Activated naive CD8-positive, alpha-beta T cell treated with anti-CD3 and anti-CD28 coated beads, Interleukin-2, amount 10 ng/mL, durations not matched to agents 7 days and 5 days (primary cell): ENCODE measurements around the gene TLE1. TPM values are rescaled to one million over a fixed set of nuclear protein-coding genes. Genes with fewer than 3 reads are reported as not detected.

Experiments used
- ATAC-seq: fragments of 150-1000 bp; cut with Tn5 transposase; one replicate; pipeline ENCODE4 v1.10.0; 2021; ENCODE audit warnings: low read depth, moderate library complexity
- POLR2A ChIA-PET: fragments of 350-600 bp; sonication (Branson Sonifier 250); formaldehyde crosslinking; loops from one replicate; lab custom pipeline; 2021; ENCODE audit warnings: antibody characterized with exemption; lab: Charles Lee
- DNase-seq: peaks from one replicate; pipeline ENCODE4 v3.0.0; 2021
- H3K27ac Mint-ChIP-seq: one replicate; pipeline ENCODE4 v1.8.0; 2022; ENCODE audit warnings: mild to moderate bottlenecking, mixed read lengths
- H3K27me3 Mint-ChIP-seq: one replicate; pipeline ENCODE4 v1.8.0; 2022; ENCODE audit warnings: mild to moderate bottlenecking, moderate library complexity, mixed read lengths
- H3K36me3 Mint-ChIP-seq: one replicate; pipeline ENCODE4 v1.8.0; 2021; ENCODE audit warnings: mild to moderate bottlenecking, mixed read lengths
- H3K4me1 Mint-ChIP-seq: one replicate; pipeline ENCODE4 v1.8.0; 2021; ENCODE audit warnings: mixed read lengths
- H3K4me3 Mint-ChIP-seq: one replicate; pipeline ENCODE4 v1.8.0; 2022; ENCODE audit warnings: mild to moderate bottlenecking, moderate library complexity, mixed read lengths
- H3K9me3 Mint-ChIP-seq: one replicate; pipeline ENCODE4 v1.8.0; 2021; ENCODE audit warnings: mixed read lengths
- total RNA-seq, 2 experiments: library from RNA; stranded (reverse); gene quantifications; one replicate each; pipeline ENCODE4 v1.2.3, GENCODE V29; 2021

The TLE1 gene
- total RNA-seq, 2 experiments from 2014 or later, result 0.43 to 0.91 TPM

- POLR2A ChIA-PET, result no interaction called here
- no peak for DNase-seq
Observed at GRCh38 chr9:81574405-81574804, 114.9 kb downstream of the TLE1 start.

GRCh38 chr9:81573415-81574321 lies 115.7 kb downstream of the TLE1 start:
- DNase-seq, result no peak
- H3K4me1 Mint-ChIP-seq, result no peaks in the 10 kb centered on the region
- no peak for ATAC-seq

More at GRCh38 chr9:81574405-81574804, 114.9 kb downstream of the TLE1 start:
- no peak for ATAC-seq
- no peak overlapping the region for H3K4me3 Mint-ChIP-seq
- no peak overlapping the region for H3K27ac Mint-ChIP-seq
- H3K9me3 Mint-ChIP-seq, result no peaks in the 10 kb centered on the region
- no peaks in the 10 kb centered on the region for H3K27me3 Mint-ChIP-seq
- no peaks in the 10 kb centered on the region for H3K36me3 Mint-ChIP-seq
- no peaks in the 10 kb centered on the region for H3K4me1 Mint-ChIP-seq

GRCh38 chr9:81570083-81570482 lies 119.3 kb downstream of the TLE1 start:
- no peak overlapping the region for H3K27ac Mint-ChIP-seq

More at GRCh38 chr9:81573415-81574321, 115.7 kb downstream of the TLE1 start:
- no peaks in the 10 kb centered on the region for H3K27me3 Mint-ChIP-seq
- no peaks in the 10 kb centered on the region for H3K9me3 Mint-ChIP-seq
- H3K36me3 Mint-ChIP-seq, result no peaks in the 10 kb centered on the region
- POLR2A ChIA-PET, result no interaction called here
- H3K4me3 Mint-ChIP-seq, result no peak overlapping the region
- H3K27ac Mint-ChIP-seq, result no peak overlapping the region

GRCh38 chr9:81566074-81566698 lies 123.2 kb downstream of the TLE1 start:
- ATAC-seq (no peak), DNase-seq (no peak)
- Mint-ChIP-seq H3K4me1 (no peaks in the 10 kb centered on the region), H3K27me3 (no peaks in the 10 kb centered on the region), H3K4me3 (no peak overlapping the region), H3K36me3 (no peaks in the 10 kb centered on the region), H3K27ac (no peak overlapping the region), H3K9me3 (no peaks in the 10 kb centered on the region)
- POLR2A ChIA-PET, result interaction anchor here (0.7 kb wide), 1 partner anchor 111 kb away, joined by 4 read pairs; no protein-coding TSS in a partner anchor

More at GRCh38 chr9:81570083-81570482, 119.3 kb downstream of the TLE1 start:
- POLR2A ChIA-PET, result no interaction called here
- no peak overlapping the region for H3K4me3 Mint-ChIP-seq
- H3K27me3 Mint-ChIP-seq, result no peaks in the 10 kb centered on the region
- DNase-seq (no peak), ATAC-seq (no peak)
- no peaks in the 10 kb centered on the region for H3K36me3 Mint-ChIP-seq
- H3K4me1 Mint-ChIP-seq, result no peaks in the 10 kb centered on the region
- no peaks in the 10 kb centered on the region for H3K9me3 Mint-ChIP-seq

- POLR2A ChIA-PET, result no interaction called here
- H3K4me1 Mint-ChIP-seq, result no peaks in the 10 kb centered on the region
- DNase-seq (no peak), ATAC-seq (no peak)
- no peaks in the 10 kb centered on the region for H3K36me3 Mint-ChIP-seq
- no peaks in the 10 kb centered on the region for H3K9me3 Mint-ChIP-seq
- no peak overlapping the region for H3K4me3 Mint-ChIP-seq
- H3K27me3 Mint-ChIP-seq, result no peaks in the 10 kb centered on the region
- no peak overlapping the region for H3K27ac Mint-ChIP-seq
Observed at GRCh38 chr9:81565609-81566008, 123.7 kb downstream of the TLE1 start.

GRCh38 chr9:81565144-81565543 lies 124.2 kb downstream of the TLE1 start:
- Mint-ChIP-seq H3K27me3 (no peaks in the 10 kb centered on the region), H3K36me3 (no peaks in the 10 kb centered on the region), H3K4me3 (no peak overlapping the region), H3K27ac (no peak overlapping the region), H3K9me3 (no peaks in the 10 kb centered on the region), H3K4me1 (no peaks in the 10 kb centered on the region)
- DNase-seq (no peak), ATAC-seq (no peak)
- POLR2A ChIA-PET, result no interaction called here

GRCh38 chr9:81564632-81565031 lies 124.7 kb downstream of the TLE1 start:
- ATAC-seq (no peak), DNase-seq (no peak)
- Mint-ChIP-seq H3K36me3 (no peaks in the 10 kb centered on the region), H3K4me3 (no peak overlapping the region), H3K9me3 (no peaks in the 10 kb centered on the region), H3K27me3 (peaks cover 3% of the 10 kb centered on the region), H3K27ac (no peak overlapping the region), H3K4me1 (no peaks in the 10 kb centered on the region)
- POLR2A ChIA-PET, result no interaction called here

- Mint-ChIP-seq H3K27me3 (peaks cover 3% of the 10 kb centered on the region), H3K27ac (no peak overlapping the region), H3K4me3 (no peak overlapping the region), H3K36me3 (no peaks in the 10 kb centered on the region), H3K4me1 (no peaks in the 10 kb centered on the region), H3K9me3 (no peaks in the 10 kb centered on the region)
- no peak for DNase-seq
- no peak for ATAC-seq
- POLR2A ChIA-PET, result no interaction called here
Observed at GRCh38 chr9:81563739-81564138, 125.6 kb downstream of the TLE1 start.

- POLR2A ChIA-PET, result no interaction called here
- no peaks in the 10 kb centered on the region for H3K4me1 Mint-ChIP-seq
- no peaks in the 10 kb centered on the region for H3K36me3 Mint-ChIP-seq
- DNase-seq (no peak), ATAC-seq (no peak)
- no peak overlapping the region for H3K4me3 Mint-ChIP-seq
- no peak overlapping the region for H3K27ac Mint-ChIP-seq
- H3K9me3 Mint-ChIP-seq, result no peaks in the 10 kb centered on the region
- peaks cover 3% of the 10 kb centered on the region for H3K27me3 Mint-ChIP-seq
Observed at GRCh38 chr9:81563020-81563407, 126.3 kb downstream of the TLE1 start.

- POLR2A ChIA-PET, result no interaction called here
- peaks cover 3% of the 10 kb centered on the region for H3K27me3 Mint-ChIP-seq
- no peak for ATAC-seq
- H3K9me3 Mint-ChIP-seq, result no peaks in the 10 kb centered on the region
- DNase-seq, result no peak
- no peak overlapping the region for H3K4me3 Mint-ChIP-seq
- H3K36me3 Mint-ChIP-seq, result no peaks in the 10 kb centered on the region
- no peaks in the 10 kb centered on the region for H3K4me1 Mint-ChIP-seq
- no peak overlapping the region for H3K27ac Mint-ChIP-seq
Observed at GRCh38 chr9:81562231-81563019, 126.9 kb downstream of the TLE1 start.

GRCh38 chr9:81560851-81561732 lies 128.3 kb downstream of the TLE1 start:
- H3K36me3 Mint-ChIP-seq, result no peaks in the 10 kb centered on the region
- H3K4me3 Mint-ChIP-seq, result no peak overlapping the region
- H3K27ac Mint-ChIP-seq, result no peak overlapping the region
- peaks cover 3% of the 10 kb centered on the region for H3K27me3 Mint-ChIP-seq
- DNase-seq (no peak), ATAC-seq (no peak)
- H3K9me3 Mint-ChIP-seq, result no peaks in the 10 kb centered on the region
- POLR2A ChIA-PET, result no interaction called here
- no peaks in the 10 kb centered on the region for H3K4me1 Mint-ChIP-seq

- DNase-seq, result no peak
- Mint-ChIP-seq H3K36me3 (no peaks in the 10 kb centered on the region), H3K27me3 (peaks cover 3% of the 10 kb centered on the region), H3K4me1 (no peaks in the 10 kb centered on the region), H3K4me3 (no peak overlapping the region), H3K9me3 (no peaks in the 10 kb centered on the region), H3K27ac (no peak overlapping the region)
- no peak for ATAC-seq
- POLR2A ChIA-PET, result no interaction called here
Observed at GRCh38 chr9:81559709-81560108, 129.6 kb downstream of the TLE1 start.
